ENCODE measurements around the gene FIBCD1.

Gene FIBCD1

GRCh38 chr9:130893341-130894101 lies 45.5 kb downstream of the FIBCD1 start:
- DNase-seq = no peak

DNA sequence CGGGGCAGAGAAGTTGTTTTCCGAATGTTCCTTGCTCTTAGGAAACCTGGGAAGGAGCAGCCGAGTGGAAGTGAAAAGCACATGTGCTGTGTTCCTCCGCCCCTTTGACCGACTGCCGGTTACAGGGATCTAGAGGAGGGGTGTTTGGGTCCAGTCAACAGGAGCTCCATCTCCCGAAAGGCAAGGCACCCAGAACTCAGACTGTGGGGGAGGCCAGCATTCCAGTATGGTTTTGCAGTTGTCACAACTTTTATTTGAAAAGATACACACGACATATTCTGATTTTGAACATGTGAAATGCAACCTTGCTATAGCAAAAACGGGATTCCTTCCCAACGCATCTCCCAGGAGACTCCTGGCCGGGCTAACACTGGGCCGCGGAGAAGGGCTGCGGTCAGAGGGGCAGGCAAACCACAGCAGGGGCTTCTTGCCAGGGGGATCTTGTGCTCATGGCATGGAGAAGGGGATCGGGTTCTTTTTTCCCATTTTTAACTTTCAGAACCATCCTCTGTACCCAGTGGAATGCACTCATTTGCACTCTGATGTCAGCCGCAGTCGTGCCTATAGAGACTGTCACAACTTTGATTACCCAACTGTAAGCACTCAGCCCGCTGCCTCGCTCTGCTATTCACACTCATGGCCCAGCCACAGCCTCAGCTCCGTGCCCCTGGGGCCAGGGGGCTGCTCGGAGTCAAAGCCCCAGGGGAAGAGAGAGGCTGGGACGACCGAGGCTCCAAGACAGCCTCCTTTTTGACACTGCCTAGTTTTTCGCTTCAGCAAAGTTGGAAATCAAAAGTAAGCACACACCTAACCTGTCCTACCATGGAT lies 46.4 kb downstream of the FIBCD1 start:
- DNase-seq = no peak

GRCh38 chr9:130891688-130892476 lies 47.2 kb downstream of the FIBCD1 start:
- DNase-seq = no peak

DNA sequence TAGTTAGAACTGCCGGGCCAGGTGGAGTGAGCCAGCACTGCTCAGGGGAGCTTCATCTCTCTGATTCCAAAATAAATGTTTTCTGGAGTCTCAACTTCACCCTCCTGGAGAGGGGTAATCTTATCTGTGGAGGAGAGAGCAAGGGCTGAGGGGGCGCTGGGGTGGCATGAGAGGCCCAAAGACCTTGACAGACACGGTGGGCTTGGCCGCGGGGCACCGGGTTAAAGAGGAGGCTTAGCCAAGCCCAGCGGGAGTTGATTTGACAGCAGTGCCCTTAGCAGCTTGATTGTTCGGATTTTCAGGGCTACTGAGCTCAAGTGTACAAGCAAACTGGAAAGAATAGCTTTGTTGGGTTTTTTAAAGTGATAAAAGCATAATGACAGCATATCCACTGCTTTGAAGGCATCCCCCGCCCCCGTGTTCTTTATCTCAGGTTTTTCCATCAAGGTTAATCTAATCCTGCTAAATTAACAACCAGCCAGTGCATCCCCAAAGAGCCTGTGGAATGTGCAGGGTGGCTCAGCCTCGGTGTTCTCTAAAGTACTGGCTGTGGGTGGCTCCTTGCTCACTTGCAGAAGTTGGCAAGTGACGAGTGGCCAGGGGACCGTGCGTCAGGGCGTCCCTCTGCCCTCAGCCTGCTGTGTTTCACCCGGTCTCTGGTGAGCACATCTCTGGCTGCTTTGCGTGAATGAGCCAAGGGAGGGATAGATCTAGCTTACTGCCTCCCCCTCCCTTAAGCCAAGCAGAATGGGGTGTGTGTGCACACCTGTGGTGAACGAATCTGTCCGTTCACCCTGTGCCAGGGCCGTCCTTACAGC lies 48.0 kb downstream of the FIBCD1 start:
- no peak for DNase-seq

DNA sequence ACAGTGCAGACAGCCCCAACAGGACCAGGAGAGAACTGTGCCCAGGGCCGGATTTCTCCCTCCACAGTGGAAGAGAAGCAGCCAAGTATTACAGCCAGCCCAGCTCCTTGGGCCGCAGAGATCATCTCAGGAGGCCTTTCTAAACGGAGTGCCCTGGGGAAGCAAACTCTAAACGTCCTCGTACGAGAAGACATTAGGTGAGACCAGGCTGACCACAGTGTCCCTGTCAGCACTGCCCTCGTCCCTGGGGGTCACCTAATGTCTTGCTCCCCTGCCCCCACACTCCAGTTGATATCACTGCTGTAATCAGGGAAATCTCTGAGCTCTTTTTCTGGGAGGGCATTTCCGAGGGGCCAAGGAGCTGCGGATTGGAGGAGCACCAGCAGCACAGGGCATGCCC lies 48.9 kb downstream of the FIBCD1 start:
- no peak for DNase-seq

DNA sequence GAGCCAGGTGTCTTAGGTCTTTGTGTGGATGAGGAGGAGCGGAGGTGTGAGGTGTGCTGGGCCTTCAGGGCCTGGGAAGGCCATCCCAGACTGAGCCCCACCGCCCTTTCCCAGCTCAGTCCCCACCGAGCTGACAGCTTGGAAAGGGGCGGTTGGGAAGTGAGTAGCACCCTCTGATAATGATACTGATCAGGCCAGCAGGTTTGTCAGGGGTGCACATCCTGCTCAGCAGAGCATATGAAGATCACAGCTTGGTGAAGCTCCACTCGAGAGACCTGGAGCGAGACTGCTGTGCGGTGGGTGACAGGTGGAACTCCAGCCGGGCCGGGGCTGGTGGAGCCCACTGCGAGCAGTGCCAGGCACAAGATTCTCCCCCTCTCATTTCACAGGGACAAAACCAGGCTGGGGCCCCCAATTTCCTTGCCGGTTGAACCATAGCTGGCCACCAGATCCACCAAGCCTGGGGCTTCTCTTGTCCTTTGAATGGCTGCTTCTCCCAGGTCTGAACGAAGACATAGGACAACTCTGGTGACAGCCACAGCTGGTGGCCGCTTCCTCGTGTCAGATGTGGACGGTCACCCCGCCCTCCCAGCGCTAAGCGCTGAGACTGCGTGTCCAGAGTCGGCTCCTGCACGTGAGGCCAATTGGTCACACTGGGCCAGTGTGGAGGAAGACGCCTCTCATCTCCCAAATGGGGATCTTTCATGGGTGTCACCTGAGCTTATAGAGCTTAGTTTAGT lies 50.7 kb downstream of the FIBCD1 start:
- no peak for DNase-seq

DNA sequence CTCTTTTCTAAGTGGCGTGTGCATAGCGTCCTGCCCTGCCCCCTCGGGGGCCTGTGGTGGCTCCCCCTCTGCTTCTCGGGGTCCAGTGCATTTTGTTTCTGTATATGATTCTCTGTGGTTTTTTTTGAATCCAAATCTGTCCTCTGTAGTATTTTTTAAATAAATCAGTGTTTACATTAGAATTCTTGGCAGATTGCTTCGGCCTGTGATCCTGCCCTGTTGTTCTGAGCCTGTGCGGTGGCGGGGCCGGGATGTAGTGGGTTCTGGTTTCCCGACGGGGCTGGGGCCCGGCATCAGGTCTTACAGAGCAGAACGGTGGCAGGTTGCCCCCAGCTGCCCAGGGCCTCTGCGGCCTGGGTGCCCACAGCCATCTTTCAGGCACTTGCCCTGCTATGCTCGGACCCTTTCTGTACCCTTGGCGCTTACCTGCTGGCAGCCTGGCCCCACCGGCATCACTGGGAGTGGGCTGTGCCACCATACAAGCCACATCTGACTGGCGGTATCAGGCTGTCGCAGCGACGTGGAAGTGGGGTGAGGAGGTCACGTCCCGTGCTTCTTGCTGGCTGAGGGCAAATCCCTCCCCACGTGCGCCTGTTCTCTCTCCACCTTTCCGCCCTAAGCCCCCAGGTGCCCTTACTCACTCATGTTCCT lies 51.4 kb downstream of the FIBCD1 start:
- no peak for DNase-seq

GRCh38 chr9:130886981-130887380 lies 52.1 kb downstream of the FIBCD1 start:
- DNase-seq = no peak

DNA sequence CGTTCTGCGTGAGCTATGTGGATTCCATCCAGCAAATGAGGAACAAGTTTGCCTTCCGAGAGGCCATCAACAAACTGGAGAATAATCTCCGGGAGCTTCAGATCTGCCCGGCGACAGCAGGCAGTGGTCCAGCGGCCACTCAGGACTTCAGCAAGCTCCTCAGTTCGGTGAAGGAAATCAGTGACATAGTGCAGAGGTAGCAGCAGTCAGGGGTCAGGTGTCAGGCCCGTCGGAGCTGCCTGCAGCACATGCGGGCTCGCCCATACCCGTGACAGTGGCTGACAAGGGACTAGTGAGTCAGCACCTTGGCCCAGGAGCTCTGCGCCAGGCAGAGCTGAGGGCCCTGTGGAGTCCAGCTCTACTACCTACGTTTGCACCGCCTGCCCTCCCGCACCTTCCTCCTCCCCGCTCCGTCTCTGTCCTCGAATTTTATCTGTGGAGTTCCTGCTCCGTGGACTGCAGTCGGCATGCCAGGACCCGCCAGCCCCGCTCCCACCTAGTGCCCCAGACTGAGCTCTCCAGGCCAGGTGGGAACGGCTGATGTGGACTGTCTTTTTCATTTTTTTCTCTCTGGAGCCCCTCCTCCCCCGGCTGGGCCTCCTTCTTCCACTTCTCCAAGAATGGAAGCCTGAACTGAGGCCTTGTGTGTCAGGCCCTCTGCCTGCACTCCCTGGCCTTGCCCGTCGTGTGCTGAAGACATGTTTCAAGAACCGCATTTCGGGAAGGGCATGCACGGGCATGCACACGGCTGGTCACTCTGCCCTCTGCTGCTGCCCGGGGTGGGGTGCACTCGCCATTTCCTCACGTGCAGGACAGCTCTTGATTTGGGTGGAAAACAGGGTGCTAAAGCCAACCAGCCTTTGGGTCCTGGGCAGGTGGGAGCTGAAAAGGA lies 53.3 kb downstream of the FIBCD1 start:
- DNase-seq = no peak

DNA sequence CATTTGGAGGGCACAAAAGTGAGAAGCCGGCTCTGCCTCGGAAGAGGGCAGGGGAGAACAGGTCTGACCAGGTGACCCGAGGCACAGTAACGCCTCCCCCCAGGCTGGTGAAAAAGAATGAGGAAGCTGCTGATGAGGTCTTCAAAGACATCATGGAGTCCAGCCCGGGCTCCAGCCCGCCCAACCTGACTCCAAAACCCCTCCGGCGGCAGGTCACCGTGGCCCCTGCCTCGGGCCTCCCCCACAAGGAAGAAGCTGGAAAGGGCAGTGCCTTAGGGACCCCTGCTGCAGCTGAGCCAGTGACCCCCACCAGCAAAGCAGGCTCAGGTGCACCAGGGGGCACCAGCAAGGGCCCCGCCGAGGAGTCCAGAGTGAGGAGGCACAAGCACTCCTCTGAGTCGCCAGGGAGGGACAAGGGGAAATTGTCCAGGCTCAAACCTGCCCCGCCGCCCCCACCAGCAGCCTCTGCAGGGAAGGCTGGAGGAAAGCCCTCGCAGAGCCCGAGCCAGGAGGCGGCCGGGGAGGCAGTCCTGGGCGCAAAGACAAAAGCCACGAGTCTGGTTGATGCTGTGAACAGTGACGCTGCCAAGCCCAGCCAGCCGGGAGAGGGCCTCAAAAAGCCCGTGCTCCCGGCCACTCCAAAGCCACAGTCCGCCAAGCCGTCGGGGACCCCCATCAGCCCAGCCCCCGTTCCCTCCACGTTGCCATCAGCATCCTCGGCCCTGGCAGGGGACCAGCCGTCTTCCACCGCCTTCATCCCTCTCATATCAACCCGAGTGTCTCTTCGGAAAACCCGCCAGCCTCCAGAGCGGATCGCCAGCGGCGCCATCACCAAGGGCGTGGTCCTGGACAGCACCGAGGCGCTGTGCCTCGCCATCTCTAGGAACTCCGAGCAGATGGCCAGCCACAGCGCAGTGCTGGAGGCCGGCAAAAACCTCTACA lies 54.2 kb downstream of the FIBCD1 start:
- no peak for DNase-seq

- DNase-seq = no peak
These were observed 54.9 kb downstream of the FIBCD1 start for GRCh38 chr9:130884111-130884531.

- DNase-seq = no peak
These were observed 55.6 kb downstream of the FIBCD1 start for GRCh38 chr9:130883479-130883878.

DNA sequence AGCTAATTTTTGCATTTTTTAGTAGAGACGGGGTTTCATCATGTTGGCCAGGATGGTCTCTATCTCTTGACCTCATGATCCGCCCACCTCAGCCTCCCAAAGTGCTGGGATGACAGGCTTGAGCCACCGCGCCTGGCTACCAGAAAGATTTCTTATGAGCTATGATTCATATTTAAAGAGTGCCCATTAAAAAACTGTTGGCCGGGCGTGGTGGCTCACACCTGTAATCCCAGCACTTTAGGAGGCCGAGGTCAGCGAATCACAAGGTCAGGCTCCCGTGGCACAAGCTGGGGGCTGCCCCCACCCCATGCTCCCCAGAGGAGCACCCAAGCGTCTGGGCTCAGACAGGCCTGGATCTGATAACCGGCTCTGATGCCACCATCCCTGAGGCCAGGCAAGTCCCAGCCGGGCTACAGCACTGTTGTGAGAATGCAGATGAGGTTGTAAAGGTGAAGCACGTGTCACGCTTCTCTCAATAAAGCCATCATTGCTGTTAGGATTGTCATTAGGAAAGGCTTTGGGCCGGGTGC lies 56.3 kb downstream of the FIBCD1 start:
- no peak for DNase-seq

- no peak for DNase-seq
These were observed 57.5 kb downstream of the FIBCD1 start for GRCh38 chr9:130881516-130881915.

DNA sequence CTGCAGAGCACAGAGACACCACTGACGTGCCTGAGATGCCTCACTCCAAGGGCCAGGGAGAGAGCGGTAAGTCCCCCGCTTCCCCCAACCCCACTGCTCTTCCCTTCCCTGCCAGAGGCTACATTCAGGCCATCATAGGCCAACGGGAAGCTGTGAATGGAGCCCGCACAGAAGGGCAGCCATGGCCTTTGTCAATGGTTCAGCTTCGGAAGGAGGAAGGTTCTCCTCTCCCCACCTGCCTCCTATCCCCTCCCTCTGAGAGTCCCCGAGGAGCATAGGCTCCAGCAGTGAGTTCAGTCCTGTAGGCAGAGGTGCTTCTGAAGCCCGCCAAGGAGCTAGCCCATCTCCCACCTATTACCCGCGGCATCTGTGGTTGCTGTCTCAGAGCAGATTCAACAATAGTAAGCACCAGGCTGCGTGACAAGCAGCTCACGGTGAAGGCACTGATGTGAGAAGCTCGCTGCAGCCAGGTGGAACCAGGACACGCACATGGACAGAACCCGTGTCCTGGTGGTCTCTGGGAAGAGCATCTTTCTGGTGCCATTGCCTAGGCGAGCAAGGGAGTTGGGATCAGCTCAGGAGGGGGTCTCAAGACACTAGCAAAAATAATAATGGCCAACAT lies 58.3 kb downstream of the FIBCD1 start:
- no peak for DNase-seq

DNA sequence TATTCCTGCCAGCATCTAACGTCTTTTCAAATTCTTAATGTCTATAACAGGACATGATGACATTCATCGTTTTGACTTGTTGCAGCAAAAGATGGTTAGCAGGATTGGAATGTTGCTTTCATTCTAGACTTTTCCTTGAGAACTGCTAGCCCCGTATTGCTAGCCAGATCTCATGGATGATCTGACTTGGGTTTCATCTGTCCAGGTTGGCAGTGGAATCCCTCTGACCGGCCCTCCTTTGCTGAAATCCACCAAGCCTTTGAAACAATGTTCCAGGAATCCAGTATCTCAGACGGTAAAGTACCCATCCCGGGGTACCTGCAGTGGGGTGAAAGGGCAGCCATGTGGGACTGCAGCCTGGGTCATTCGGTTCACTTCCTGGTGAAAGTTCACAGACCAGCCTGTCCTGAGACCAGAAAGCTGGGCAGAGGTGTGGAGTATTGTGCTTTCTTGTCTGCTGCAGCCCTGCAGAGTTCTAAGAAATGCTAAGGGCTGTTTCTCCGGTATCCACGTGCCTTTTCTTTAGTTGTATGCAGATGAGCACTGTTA lies 59.1 kb downstream of the FIBCD1 start:
- DNase-seq = no peak

- DNase-seq = no peak
These were observed 60.8 kb downstream of the FIBCD1 start for GRCh38 chr9:130878295-130878694.

DNA sequence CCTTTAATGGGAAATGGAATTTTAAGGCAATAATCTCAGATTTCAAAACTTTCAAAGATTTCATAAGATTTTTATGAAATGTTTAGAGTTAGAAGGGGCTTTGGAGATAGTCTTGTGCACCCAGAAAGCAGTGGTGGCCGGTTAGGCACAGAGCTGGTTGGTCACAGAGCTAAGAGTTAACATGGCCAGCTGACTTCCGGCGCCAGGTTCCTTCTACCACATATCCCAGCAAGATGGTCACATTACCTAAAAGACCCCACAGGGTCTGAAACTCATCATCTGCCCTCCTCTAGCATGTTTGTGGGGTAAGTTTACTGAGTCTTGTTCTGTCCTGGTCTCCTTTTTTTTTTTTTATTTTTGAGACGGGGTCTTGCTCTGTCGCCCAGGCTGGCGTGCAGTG lies 61.7 kb downstream of the FIBCD1 start:
- DNase-seq = no peak
